ENCODE results near the gene SLC38A11. TPM values are rescaled to one million over a fixed set of nuclear protein-coding genes. Genes with fewer than 3 reads are reported as not detected.
"Not testable (repeated sequence)": the region's sequence is repeated elsewhere in the genome, so short reads cannot be mapped to it uniquely, and the experiment has no call there.

Gene SLC38A11
- total RNA-seq, 1 donor from 2014 or later: 0.33 TPM

DNA sequence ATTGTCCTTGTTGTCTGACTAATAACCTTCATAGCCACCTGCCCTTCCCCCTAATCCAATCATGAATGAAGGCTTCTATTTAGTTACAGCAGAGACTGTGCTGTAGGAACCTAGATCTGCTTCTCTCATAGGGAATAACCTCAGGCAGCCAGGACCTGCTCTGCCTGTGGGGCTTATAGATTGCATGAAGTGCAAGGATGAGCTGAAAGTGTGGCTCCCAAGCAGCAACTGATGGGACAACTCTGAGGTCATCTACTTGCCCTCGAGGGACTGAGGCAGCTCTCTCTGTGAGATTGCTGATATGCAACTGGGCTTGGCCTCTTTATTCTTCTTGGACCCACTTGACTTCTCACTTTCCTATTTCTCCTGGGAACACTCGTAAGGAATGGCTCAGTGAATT is 23.8 kb upstream of the SLC38A11 start:
- no peak overlapping the region for H3K27ac ChIP-seq (replicated peaks)
- intact Hi-C loops (cut with micrococcal nuclease): no loop called here
- H3K36me3 ChIP-seq: no peaks in the 10 kb centered on the region
- no peaks in the 10 kb centered on the region for H3K27me3 ChIP-seq (ENCODE audit: low read depth)
- no peak overlapping the region for H3K4me3 ChIP-seq
- peaks cover 17% of the 10 kb centered on the region for H3K4me1 ChIP-seq
- TF ChIP-seq, protein P1, sequence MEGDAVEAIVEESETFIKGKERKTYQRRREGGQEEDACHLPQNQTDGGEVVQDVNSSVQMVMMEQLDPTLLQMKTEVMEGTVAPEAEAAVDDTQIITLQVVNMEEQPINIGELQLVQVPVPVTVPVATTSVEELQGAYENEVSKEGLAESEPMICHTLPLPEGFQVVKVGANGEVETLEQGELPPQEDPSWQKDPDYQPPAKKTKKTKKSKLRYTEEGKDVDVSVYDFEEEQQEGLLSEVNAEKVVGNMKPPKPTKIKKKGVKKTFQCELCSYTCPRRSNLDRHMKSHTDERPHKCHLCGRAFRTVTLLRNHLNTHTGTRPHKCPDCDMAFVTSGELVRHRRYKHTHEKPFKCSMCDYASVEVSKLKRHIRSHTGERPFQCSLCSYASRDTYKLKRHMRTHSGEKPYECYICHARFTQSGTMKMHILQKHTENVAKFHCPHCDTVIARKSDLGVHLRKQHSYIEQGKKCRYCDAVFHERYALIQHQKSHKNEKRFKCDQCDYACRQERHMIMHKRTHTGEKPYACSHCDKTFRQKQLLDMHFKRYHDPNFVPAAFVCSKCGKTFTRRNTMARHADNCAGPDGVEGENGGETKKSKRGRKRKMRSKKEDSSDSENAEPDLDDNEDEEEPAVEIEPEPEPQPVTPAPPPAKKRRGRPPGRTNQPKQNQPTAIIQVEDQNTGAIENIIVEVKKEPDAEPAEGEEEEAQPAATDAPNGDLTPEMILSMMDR (IDR thresholded peaks at IDR 0.05; ENCODE audit: borderline replicate concordance): no peak
- no peaks in the 10 kb centered on the region for H3K9me3 ChIP-seq (replicated peaks)
- no peak for DNase-seq

GRCh38 chr2:164976875-164977470 is 21.6 kb upstream of the SLC38A11 start:
- DNase-seq; intact Hi-C loops (cut with micrococcal nuclease); H3K27ac ChIP-seq (replicated peaks); H3K9me3 ChIP-seq (replicated peaks); H3K4me3 ChIP-seq; H3K27me3 ChIP-seq (ENCODE audit: low read depth); H3K36me3 ChIP-seq: not testable (repeated sequence)
- H3K4me1 ChIP-seq: peaks cover 17% of the 10 kb centered on the region

GRCh38 chr2:164976301-164976700 is 21.0 kb upstream of the SLC38A11 start:
- no peak for DNase-seq
- H3K9me3 ChIP-seq (replicated peaks): no peaks in the 10 kb centered on the region
- no peak overlapping the region for H3K27ac ChIP-seq (replicated peaks)
- peaks cover 17% of the 10 kb centered on the region for H3K4me1 ChIP-seq
- TF ChIP-seq, protein P1 (IDR thresholded peaks at IDR 0.05; ENCODE audit: borderline replicate concordance): no peak
- no peaks in the 10 kb centered on the region for H3K36me3 ChIP-seq
- H3K27me3 ChIP-seq (ENCODE audit: low read depth): no peaks in the 10 kb centered on the region
- H3K4me3 ChIP-seq: no peak overlapping the region
- intact Hi-C loops (cut with micrococcal nuclease): no loop called here

DNA sequence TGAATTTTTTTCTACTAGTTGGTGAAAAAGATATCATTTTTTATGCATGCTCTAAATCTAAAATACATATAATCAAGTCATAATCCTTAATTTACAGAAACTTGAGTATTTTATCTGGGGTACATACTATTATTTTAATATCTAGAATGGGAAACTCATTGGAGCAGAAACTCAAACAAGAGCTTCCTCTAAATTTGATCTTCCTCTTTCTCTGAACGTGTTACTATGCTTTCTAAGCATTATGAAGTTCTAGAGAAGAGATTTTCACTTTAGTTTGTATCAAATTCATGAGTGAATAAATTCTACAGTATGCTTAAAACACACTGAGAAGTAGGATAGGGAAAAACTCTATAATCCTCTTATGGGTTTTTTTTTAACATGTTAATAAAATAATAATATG is 20.6 kb upstream of the SLC38A11 start:
- peaks cover 17% of the 10 kb centered on the region for H3K4me1 ChIP-seq
- intact Hi-C loops (cut with micrococcal nuclease): no loop called here
- H3K27ac ChIP-seq (replicated peaks): no peak overlapping the region
- H3K9me3 ChIP-seq (replicated peaks): no peaks in the 10 kb centered on the region
- H3K27me3 ChIP-seq (ENCODE audit: low read depth): no peaks in the 10 kb centered on the region
- no peak for DNase-seq
- no peak overlapping the region for H3K4me3 ChIP-seq
- TF ChIP-seq, protein P1 (IDR thresholded peaks at IDR 0.05; ENCODE audit: borderline replicate concordance): no peak
- H3K36me3 ChIP-seq: no peaks in the 10 kb centered on the region

DNA sequence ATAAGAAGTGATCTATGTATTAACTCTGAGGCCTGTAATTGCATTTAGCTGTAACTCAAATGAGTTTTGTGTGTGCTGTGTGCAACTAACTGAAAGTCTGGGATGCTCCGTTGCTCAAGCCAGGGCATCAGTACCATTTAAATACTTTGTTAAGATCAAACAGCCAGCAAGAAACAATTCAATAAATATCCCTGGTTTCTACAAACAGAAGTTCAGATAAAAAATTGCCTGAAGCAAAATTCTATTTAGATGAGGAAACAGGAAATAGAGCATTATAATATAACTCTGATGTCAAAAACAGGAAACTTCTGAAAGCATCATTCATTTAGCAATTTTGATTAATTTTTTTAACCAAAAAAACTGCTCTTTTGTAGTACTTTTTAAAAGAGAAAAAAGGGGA is 18.9 kb upstream of the SLC38A11 start:
- intact Hi-C loops (cut with micrococcal nuclease): no loop called here
- Histone ChIP-seq H3K4me1 (peaks cover 17% of the 10 kb centered on the region), H3K9me3 (replicated peaks) (no peaks in the 10 kb centered on the region), H3K36me3 (no peaks in the 10 kb centered on the region), H3K27me3 (ENCODE audit: low read depth) (no peaks in the 10 kb centered on the region), H3K27ac (replicated peaks) (no peak overlapping the region), H3K4me3 (no peak overlapping the region)
- no peak for DNase-seq
- TF ChIP-seq, protein P1 (IDR thresholded peaks at IDR 0.05; ENCODE audit: borderline replicate concordance): no peak

DNA sequence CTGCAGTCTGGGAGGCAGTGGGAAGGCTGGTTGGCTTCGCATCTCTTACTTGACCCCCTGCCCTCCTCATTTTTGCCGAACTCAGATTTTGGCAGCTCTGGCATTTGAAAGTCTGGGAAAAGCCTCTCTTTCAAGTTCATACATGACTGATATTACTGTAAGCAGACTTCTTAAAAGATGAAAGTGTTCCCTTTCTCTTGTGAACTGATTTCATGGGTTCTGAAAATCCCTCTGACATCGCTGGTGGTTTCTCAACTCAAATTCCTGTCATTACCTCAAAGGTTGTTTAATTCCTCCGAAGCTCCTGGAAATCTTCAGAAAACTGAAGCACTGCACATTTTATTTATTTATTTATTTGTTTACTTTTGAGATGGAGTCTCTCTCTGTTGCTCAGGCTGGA is 16.9 kb upstream of the SLC38A11 start:
- Histone ChIP-seq H3K9me3 (replicated peaks) (no peaks in the 10 kb centered on the region), H3K4me3 (no peak overlapping the region), H3K27ac (replicated peaks) (no peak overlapping the region), H3K4me1 (peaks cover 17% of the 10 kb centered on the region), H3K36me3 (no peaks in the 10 kb centered on the region), H3K27me3 (ENCODE audit: low read depth) (no peaks in the 10 kb centered on the region)
- intact Hi-C loops (cut with micrococcal nuclease): no loop called here
- TF ChIP-seq, protein P1 (IDR thresholded peaks at IDR 0.05; ENCODE audit: borderline replicate concordance): no peak
- no peak for DNase-seq
